GM12864 (cell line): ENCODE measurements around the gene PRUNE1.
A peak's percentile ranks its signal among the peaks of the same experiment; 100 is the strongest.

Experiments
- DNase-seq: peaks from one replicate; pipeline ENCODE4 v3.0.0-alpha.2; 2011; ENCODE audit warnings: low read depth
- H3K4me3 ChIP-seq: 2 replicates; pipeline ENCODE4 v1.5.1; 2011; ENCODE audit warnings: mild to moderate bottlenecking, low read depth, low read length, control low read depth
- CTCF ChIP-seq: IDR thresholded peaks from 2 replicates; pipeline ENCODE4 v1.5.1; 2011; ENCODE audit warnings: low read depth, mild to moderate bottlenecking, moderate library complexity, low read length, control low read depth, inconsistent platforms; ENCODE audit errors: missing control alignments

The PRUNE1 gene

GRCh38 chr1:150994248-150994647 is 14.0 kb upstream of the PRUNE1 start:
- no peak for DNase-seq
- no peak for TF ChIP-seq CTCF
- no peak overlapping the region for H3K4me3 ChIP-seq

DNA sequence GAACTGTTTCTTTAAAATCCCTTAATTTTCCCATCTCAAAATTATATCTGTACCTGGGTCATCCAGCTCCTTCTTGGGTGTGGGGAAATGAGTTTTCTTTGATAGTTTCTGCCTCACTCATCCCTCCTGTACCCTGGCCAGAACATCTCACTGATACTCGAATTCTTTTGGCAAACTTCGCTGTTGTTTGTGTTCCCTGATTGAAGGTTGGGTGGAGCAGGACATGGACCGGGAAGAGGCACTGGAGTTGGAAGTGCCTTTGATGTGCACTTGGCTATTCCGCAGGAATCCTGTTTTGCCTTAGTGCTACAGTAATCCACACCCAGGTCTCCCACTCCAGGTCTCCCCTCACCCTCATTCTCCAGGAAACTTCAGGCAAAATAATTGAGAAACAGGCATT is 12.8 kb upstream of the PRUNE1 start:
- no peak for DNase-seq
- no peak overlapping the region; the same call in 1 of the 2 replicates for H3K4me3 ChIP-seq
- no peak for TF ChIP-seq CTCF

DNA sequence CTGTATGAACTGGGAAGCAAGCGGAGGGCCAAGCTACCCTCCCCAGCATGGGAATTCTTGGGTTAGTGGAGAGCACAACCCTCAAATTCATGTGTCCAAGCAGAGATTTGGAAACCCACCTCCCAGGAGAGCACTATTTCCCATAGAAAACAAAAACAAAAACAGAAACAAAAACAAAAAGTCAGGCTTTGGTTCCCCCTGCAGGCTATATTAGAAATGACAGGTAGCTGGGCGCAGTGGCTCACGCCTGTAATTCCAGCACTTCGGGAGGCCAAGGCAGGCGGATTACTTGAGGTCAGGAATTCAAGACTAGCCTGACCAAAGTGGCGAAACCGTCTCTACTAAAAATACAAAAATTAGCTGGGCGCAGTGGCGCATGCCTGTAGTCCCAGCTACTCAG is 12.4 kb upstream of the PRUNE1 start:
- H3K4me3 ChIP-seq, result no peak overlapping the region; the same call in none of the 2 replicates
- TF ChIP-seq CTCF, result peak; percentile 71

DNA sequence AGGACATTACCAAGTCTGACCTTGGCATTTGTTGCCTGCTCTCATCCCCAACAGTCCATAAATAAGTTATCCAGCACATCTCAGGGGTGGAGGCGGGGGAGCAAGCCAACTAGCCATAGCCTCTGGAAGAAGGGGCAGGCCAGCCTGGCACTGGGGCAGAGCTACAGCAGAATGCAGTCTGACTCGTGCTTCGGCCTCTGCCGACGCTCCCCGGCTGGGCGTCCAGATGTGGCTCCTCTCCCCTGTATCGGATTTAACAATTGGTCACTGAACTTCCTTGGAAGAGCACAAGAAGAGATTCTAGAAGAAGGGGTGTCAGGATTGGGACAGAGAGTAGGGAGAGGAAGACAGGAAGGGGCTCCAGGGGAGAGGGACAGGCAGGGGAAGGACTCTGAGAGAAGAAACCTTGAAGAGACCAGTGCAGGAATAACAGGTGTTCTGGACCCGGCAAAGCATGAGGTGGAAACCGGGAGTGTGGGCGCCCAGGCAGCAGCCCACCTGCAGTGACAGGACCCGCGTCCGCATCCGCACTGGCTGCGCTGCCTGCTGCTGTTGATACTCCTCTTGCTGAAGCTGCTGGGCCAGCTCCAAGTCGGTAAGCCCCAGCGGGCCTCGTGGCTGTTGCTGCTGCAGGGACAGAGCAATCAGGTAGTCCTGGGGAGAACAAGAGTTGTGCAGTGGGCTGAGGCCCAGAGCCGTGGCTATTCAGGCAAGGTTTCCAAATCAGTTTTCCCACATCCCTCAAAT is 10.9 kb upstream of the PRUNE1 start:
- DNase-seq, result no peak
- TF ChIP-seq CTCF, result no peak
- no peak overlapping the region for H3K4me3 ChIP-seq

More for the DNA sequence above, 12.4 kb upstream of the PRUNE1 start:
- no peak for DNase-seq

GRCh38 chr1:150997949-150998348 is 10.3 kb upstream of the PRUNE1 start:
- H3K4me3 ChIP-seq, result no peak overlapping the region
- no peak for DNase-seq
- TF ChIP-seq CTCF, result no peak

GRCh38 chr1:150999051-150999674 is 9.1 kb upstream of the PRUNE1 start:
- no peak overlapping the region for H3K4me3 ChIP-seq
- DNase-seq, result no peak
- TF ChIP-seq CTCF, result no peak
